Measurements from ENCODE around the gene P2RX6.

P2RX6 gene

GRCh38 chr22:21074102-21074715, 59.2 kb downstream of the P2RX6 start:
- no peaks in the 10 kb centered on the region for H3K36me3 ChIP-seq (ENCODE audit: insufficient read depth)
- H3K4me2 ChIP-seq, result no peak overlapping the region
- H3K4me3 ChIP-seq (IDR thresholded peaks at IDR 0.05; ENCODE audit: insufficient read depth, low read depth, low read length), result no peak overlapping the region
- H4K20me1 ChIP-seq (ENCODE audit: insufficient read depth), result no peaks in the 10 kb centered on the region
- H3K9ac ChIP-seq, result no peak overlapping the region
- no peak overlapping the region for H3K27ac ChIP-seq
- no peak overlapping the region for H2AFZ ChIP-seq (ENCODE audit: low read depth)
- H3K79me2 ChIP-seq (ENCODE audit: insufficient read depth, low read depth), result no peaks in the 10 kb centered on the region
- H3K27me3 ChIP-seq (ENCODE audit: insufficient read depth, low read depth), result no peaks in the 10 kb centered on the region
- H3K4me1 ChIP-seq (ENCODE audit: low read depth, poor library complexity, severe bottlenecking), result no peaks in the 10 kb centered on the region
- TF ChIP-seq, protein P1, sequence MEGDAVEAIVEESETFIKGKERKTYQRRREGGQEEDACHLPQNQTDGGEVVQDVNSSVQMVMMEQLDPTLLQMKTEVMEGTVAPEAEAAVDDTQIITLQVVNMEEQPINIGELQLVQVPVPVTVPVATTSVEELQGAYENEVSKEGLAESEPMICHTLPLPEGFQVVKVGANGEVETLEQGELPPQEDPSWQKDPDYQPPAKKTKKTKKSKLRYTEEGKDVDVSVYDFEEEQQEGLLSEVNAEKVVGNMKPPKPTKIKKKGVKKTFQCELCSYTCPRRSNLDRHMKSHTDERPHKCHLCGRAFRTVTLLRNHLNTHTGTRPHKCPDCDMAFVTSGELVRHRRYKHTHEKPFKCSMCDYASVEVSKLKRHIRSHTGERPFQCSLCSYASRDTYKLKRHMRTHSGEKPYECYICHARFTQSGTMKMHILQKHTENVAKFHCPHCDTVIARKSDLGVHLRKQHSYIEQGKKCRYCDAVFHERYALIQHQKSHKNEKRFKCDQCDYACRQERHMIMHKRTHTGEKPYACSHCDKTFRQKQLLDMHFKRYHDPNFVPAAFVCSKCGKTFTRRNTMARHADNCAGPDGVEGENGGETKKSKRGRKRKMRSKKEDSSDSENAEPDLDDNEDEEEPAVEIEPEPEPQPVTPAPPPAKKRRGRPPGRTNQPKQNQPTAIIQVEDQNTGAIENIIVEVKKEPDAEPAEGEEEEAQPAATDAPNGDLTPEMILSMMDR (conservative IDR thresholded peaks at IDR 0.05; ENCODE audit: low read depth, low read length), result no peak

- H2AFZ ChIP-seq (ENCODE audit: low read depth), result no peak overlapping the region
- H3K4me2 ChIP-seq, result no peak overlapping the region
- no peaks in the 10 kb centered on the region for H3K79me2 ChIP-seq (ENCODE audit: insufficient read depth, low read depth)
- TF ChIP-seq, protein P1 (conservative IDR thresholded peaks at IDR 0.05; ENCODE audit: low read depth, low read length), result no peak
- no peaks in the 10 kb centered on the region for H3K27me3 ChIP-seq (ENCODE audit: insufficient read depth, low read depth)
- no peak overlapping the region for H3K9ac ChIP-seq
- H4K20me1 ChIP-seq (ENCODE audit: insufficient read depth), result no peaks in the 10 kb centered on the region
- no peak overlapping the region for H3K4me3 ChIP-seq (IDR thresholded peaks at IDR 0.05; ENCODE audit: insufficient read depth, low read depth, low read length)
- no peaks in the 10 kb centered on the region for H3K4me1 ChIP-seq (ENCODE audit: low read depth, poor library complexity, severe bottlenecking)
- H3K27ac ChIP-seq, result no peak overlapping the region
- no peaks in the 10 kb centered on the region for H3K36me3 ChIP-seq (ENCODE audit: insufficient read depth)
Measured at GRCh38 chr22:21075516-21076138, 60.7 kb downstream of the P2RX6 start.

DNA sequence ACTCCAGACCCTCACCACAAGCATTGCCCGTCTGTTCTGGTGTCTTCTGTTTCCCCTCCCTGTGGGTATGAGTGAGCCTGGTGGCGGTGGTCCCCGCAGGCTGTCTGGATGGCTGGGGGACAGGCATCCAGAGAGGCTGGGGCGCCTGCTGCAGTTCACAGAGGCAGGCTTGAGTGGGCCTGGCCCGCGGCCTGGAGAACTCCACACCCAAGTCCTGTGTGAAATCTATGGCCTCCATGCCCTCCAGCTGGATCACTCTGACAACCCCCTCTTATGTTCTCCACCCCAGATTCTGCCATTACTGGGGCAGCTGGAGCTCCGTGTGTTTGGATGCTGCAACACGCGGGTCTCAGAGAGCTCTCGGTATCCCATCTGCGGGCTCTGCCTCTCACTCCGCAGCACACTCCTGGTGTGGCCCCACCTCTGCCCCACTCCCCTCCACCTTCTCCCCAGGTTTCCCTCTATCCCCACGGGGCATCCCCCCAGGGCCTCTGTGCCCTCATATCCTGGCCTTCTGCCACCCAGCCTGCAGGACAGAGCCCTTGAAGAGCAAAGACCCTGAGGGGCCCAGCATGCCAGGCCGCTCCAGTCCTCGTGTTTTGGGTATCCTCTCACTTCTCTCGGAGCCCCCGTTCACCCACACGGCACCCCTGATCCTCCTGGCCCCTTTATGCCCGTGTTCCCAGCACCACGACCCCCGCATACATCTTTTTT, 62.1 kb downstream of the P2RX6 start:
- Histone ChIP-seq H3K79me2 (ENCODE audit: insufficient read depth, low read depth) (no peaks in the 10 kb centered on the region), H2AFZ (ENCODE audit: low read depth) (no peak overlapping the region), H3K36me3 (ENCODE audit: insufficient read depth) (no peaks in the 10 kb centered on the region), H4K20me1 (ENCODE audit: insufficient read depth) (no peaks in the 10 kb centered on the region), H3K4me3 (IDR thresholded peaks at IDR 0.05; ENCODE audit: insufficient read depth, low read depth, low read length) (no peak overlapping the region), H3K4me2 (no peak overlapping the region), H3K9ac (no peak overlapping the region), H3K27ac (no peak overlapping the region), H3K4me1 (ENCODE audit: low read depth, poor library complexity, severe bottlenecking) (no peaks in the 10 kb centered on the region), H3K27me3 (ENCODE audit: insufficient read depth, low read depth) (no peaks in the 10 kb centered on the region)
- TF ChIP-seq, protein P1 (conservative IDR thresholded peaks at IDR 0.05; ENCODE audit: low read depth, low read length), result no peak
